Smooth muscle cell (in vitro differentiated cells): Measurements from ENCODE around the gene S100G. TPM values are rescaled to one million over a fixed set of nuclear protein-coding genes. Genes with fewer than 3 reads are reported as not detected.

Experiments
- DNase-seq: peaks from one replicate; lab custom pipeline; 2025; ENCODE audit not compliant: unreplicated experiment; lab: John Stamatoyannopoulos, UW
- H2AFZ ChIP-seq: fragments of 200-600 bp; sonication (generic); 2 replicates; pipeline ENCODE4 v1.6.0; 2016; ENCODE audit warnings: antibody characterized with exemption, low read depth, mild to moderate bottlenecking
- H3F3A ChIP-seq: fragments of 200-600 bp; sonication (generic); 2 replicates; pipeline ENCODE4 v1.6.0; 2017; ENCODE audit warnings: antibody characterized with exemption, low read depth
- H3K27ac ChIP-seq: fragments of 200-600 bp; sonication (generic); 2 replicates; pipeline ENCODE4 v1.5.1; 2016; ENCODE audit warnings: low read depth, mild to moderate bottlenecking
- H3K27me3 ChIP-seq: fragments of 200-600 bp; sonication (generic); 2 replicates; pipeline ENCODE4 v1.6.1; 2016; ENCODE audit warnings: low read depth, mild to moderate bottlenecking
- H3K36me3 ChIP-seq: fragments of 200-600 bp; sonication (generic); 2 replicates; pipeline ENCODE4 v1.5.1; 2016; ENCODE audit warnings: low read depth
- H3K4me1 ChIP-seq: fragments of 200-600 bp; sonication (generic); 2 replicates; pipeline ENCODE4 v1.5.1; 2016; ENCODE audit warnings: low read depth
- H3K4me2 ChIP-seq: fragments of 200-600 bp; sonication (generic); 2 replicates; pipeline ENCODE4 v1.6.0; 2016; ENCODE audit warnings: mild to moderate bottlenecking
- H3K4me3 ChIP-seq: fragments of 200-600 bp; sonication (generic); 2 replicates; pipeline ENCODE4 v1.5.1; 2016; ENCODE audit warnings: mild to moderate bottlenecking
- H3K79me2 ChIP-seq: fragments of 200-600 bp; sonication (generic); 2 replicates; pipeline ENCODE4 v1.6.0; 2016; ENCODE audit warnings: low read depth, mild to moderate bottlenecking
- H3K9ac ChIP-seq: fragments of 200-600 bp; sonication (generic); 2 replicates; pipeline ENCODE4 v1.6.0; 2016; ENCODE audit warnings: low read depth
- H3K9me3 ChIP-seq: fragments of 200-600 bp; sonication (generic); replicated peaks from 2 replicates; pipeline ENCODE4 v1.5.1; 2016; ENCODE audit warnings: low read depth
- H4K20me1 ChIP-seq: fragments of 200-600 bp; sonication (generic); 2 replicates; pipeline ENCODE4 v1.6.0; 2016; ENCODE audit warnings: low read depth
- WGBS: methylation state at CpG from one replicate; pipeline ENCODE4 v1.1.7; 2016; ENCODE audit warnings: low lambda C conversion rate; 5-methylcytosine and 5-hydroxymethylcytosine counted together
- polyA plus RNA-seq: library from polyadenylated mRNA; unstranded; fragments of >200 nt; fragmentation: Nextera tagmentation; extraction: Ambion mirVana; gene quantifications from 2 replicates; pipeline ENCODE4 v1.2.1, GENCODE V29; 2016
- total RNA-seq: library from RNA; depleted of rRNA; stranded (reverse); fragments of >200 nt; gene quantifications from 2 replicates; pipeline ENCODE4 v1.2.3, GENCODE V29; 2014
- TF ChIP-seq, protein P1 (sequence below): fragments of 200-600 bp; sonication (generic); IDR thresholded peaks from 2 replicates; pipeline ENCODE4 v1.5.1; 2017; ENCODE audit warnings: borderline replicate concordance, mild to moderate bottlenecking, antibody characterized with exemption; ENCODE audit not compliant: insufficient read depth, poor library complexity, severe bottlenecking

S100G gene
- total and polyA plus RNA-seq, 2 experiments from 2014 or later: not detected

DNA sequence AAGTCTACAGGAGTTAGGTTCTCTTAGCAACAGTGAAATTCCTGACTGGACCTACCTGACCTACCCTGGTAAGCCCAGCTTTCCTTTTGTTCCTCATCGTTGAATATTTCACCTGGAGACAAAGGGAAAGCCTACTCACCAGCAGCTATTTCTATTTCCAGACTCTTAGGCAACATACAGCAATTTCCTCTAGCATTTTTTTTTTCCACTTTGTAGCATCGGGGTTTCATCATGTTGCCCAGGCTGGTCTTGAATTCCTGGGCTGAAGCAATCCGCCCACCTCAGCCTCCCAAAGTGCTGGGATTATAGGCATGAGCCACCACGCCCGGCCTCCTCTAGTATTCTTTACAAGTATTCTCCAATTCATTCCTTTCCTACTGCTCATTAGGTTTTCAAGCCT is 6.8 kb upstream of the S100G start:
- Histone ChIP-seq H3K79me2 (no peaks in the 10 kb centered on the region), H3K9ac (no peak overlapping the region), H2AFZ (no peak overlapping the region), H4K20me1 (no peaks in the 10 kb centered on the region), H3K4me1 (no peaks in the 10 kb centered on the region), H3K27me3 (no peaks in the 10 kb centered on the region), H3K4me3 (no peak overlapping the region), H3K4me2 (peak overlapping the region; percentile 28), H3K36me3 (no peaks in the 10 kb centered on the region), H3K27ac (peak overlapping the region; percentile 60), H3F3A (no peaks in the 10 kb centered on the region), H3K9me3 (no peaks in the 10 kb centered on the region)
- no peak for DNase-seq
- whole genome bisulfite sequencing: 26% methylated on average over 5 of the region's 5 CpGs
- TF ChIP-seq, protein P1, sequence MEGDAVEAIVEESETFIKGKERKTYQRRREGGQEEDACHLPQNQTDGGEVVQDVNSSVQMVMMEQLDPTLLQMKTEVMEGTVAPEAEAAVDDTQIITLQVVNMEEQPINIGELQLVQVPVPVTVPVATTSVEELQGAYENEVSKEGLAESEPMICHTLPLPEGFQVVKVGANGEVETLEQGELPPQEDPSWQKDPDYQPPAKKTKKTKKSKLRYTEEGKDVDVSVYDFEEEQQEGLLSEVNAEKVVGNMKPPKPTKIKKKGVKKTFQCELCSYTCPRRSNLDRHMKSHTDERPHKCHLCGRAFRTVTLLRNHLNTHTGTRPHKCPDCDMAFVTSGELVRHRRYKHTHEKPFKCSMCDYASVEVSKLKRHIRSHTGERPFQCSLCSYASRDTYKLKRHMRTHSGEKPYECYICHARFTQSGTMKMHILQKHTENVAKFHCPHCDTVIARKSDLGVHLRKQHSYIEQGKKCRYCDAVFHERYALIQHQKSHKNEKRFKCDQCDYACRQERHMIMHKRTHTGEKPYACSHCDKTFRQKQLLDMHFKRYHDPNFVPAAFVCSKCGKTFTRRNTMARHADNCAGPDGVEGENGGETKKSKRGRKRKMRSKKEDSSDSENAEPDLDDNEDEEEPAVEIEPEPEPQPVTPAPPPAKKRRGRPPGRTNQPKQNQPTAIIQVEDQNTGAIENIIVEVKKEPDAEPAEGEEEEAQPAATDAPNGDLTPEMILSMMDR: no peak

DNA sequence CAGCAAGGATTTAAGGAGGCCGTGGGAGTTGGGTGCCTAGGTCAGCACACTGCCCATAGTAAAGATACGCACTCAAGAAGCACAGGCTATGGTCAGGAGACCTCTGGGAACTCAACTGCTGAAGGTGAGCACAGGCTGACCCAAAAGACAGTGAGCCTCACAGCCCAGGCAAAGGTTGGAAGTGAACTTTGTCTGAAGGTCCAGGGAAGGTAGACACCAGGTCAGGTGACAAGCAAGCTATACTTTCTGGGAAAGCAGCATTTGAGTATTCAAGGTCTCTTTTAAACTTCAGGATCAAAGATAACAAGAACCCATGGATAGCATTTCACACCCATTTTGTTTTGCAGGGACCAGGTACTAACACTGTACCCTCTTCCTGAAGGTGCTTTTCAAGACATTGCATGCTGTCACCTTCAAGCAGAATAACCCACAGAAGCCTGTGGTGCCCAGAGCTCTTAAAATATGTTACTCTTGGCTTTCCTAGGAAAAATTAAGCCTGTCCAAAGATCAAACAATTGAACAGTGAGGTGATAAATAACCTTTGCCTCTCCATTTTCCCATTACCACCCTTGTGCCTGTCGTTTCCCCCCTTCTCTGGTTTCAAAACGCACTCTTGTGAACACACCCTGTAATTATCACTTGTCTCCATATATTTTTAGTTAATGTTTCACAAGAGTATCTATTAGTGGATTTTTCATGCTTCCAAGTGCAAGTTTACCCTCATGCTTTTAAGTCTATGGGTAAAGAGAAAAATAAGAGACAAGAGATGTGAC is 3.4 kb upstream of the S100G start:
- Histone ChIP-seq H3K4me2 (no peak overlapping the region), H3K4me3 (no peak overlapping the region), H3K9ac (no peak overlapping the region), H3K79me2 (no peaks in the 10 kb centered on the region), H3K27ac (no peak overlapping the region), H3K9me3 (no peaks in the 10 kb centered on the region), H3K36me3 (no peaks in the 10 kb centered on the region), H2AFZ (no peak overlapping the region), H3F3A (no peaks in the 10 kb centered on the region), H3K27me3 (no peaks in the 10 kb centered on the region), H3K4me1 (no peaks in the 10 kb centered on the region), H4K20me1 (no peaks in the 10 kb centered on the region)
- no peak for DNase-seq
- WGBS: 80% methylated on average over 4 of the region's 4 CpGs
- TF ChIP-seq, protein P1: no peak

DNA sequence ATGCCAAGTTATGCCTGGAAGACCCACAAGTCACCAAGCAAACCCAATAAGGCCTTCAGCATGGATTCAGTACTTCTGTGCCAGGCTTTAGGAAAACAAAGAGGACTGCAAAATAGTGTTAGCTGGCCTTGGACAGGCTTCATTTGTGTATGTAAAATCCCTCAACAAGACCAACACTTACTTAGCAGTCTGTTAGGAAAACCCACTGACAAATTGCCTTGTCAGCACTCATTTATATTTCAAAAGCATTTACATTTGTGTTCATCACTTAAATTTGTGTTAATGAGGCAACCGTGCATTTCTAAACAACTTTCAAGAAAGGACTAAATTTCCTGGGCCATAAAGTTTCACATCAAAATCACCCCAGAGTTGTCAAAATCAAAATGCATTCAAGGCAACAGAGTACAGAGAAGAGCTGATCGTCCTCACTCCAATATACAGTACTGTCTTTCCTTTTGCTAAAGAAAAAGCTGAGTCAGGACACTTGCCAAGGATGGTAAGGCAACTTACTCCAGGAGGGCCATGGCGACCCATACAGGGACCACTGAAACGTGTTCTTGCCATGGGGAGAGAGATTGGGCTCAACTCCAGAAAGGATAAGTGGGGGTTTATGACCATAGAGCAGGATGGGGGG is 1.6 kb downstream of the S100G start:
- Histone ChIP-seq H3K4me2 (no peak overlapping the region), H3K9ac (no peak overlapping the region), H3K4me3 (no peak overlapping the region), H3K9me3 (no peaks in the 10 kb centered on the region), H3F3A (no peaks in the 10 kb centered on the region), H3K36me3 (no peaks in the 10 kb centered on the region), H3K79me2 (no peaks in the 10 kb centered on the region), H3K4me1 (no peaks in the 10 kb centered on the region), H3K27ac (no peak overlapping the region), H4K20me1 (no peaks in the 10 kb centered on the region), H3K27me3 (no peaks in the 10 kb centered on the region), H2AFZ (no peak overlapping the region)
- TF ChIP-seq, protein P1: no peak
- 96% methylated on average over 4 of the region's 4 CpGs for WGBS
- DNase-seq: no peak

DNA sequence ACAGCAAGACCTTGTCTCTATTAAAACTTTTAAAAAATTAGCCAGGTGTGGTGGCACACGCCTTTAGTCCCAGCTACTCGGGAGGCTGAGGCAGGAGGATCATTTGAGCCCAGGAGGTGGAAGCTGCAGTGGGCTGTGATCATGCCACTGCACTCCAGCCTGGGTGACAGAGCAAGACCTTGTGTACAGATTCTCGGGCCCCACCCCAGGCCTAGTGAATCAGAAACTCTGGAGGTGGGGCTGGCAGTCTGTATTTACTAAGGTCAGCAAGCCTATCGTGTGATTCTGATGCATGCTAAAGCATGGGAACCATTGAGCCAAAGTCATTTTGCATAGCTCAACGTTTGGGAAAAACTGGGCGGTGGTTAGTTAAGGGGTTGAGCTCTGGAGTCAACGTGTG is 3.5 kb downstream of the S100G start:
- H3K4me2 ChIP-seq: no peak overlapping the region
- no peaks in the 10 kb centered on the region for H3K27me3 ChIP-seq
- H3K36me3 ChIP-seq: no peaks in the 10 kb centered on the region
- no peaks in the 10 kb centered on the region for H3K79me2 ChIP-seq
- no peak overlapping the region for H3K27ac ChIP-seq
- no peak for DNase-seq
- no peaks in the 10 kb centered on the region for H4K20me1 ChIP-seq
- H2AFZ ChIP-seq: no peak overlapping the region
- H3F3A ChIP-seq: no peaks in the 10 kb centered on the region
- H3K4me3 ChIP-seq: no peak overlapping the region
- H3K4me1 ChIP-seq: no peaks in the 10 kb centered on the region
- 89% methylated on average over 7 of the region's 7 CpGs for WGBS
- H3K9ac ChIP-seq: no peak overlapping the region
- H3K9me3 ChIP-seq: no peaks in the 10 kb centered on the region
- TF ChIP-seq, protein P1: no peak
